Glomerular visceral epithelial cell (primary cell): ENCODE data around the gene CERS5.
"Not testable (repeated sequence)": the region's sequence is repeated elsewhere in the genome, so short reads cannot be mapped to it uniquely, and the experiment has no call there.

Experiments
- DNase-seq: peaks from one replicate; pipeline ENCODE4 v3.0.0-alpha.2; 2016; ENCODE audit errors: extremely low spot score

The CERS5 gene

GRCh38 chr12:50103767-50104321 lies 63.3 kb downstream of the CERS5 start, which contains the start of gene GPD1:
Gene GPD1, plus strand, starts transcription at chr12:50104008. Its CDS starts 43 bp downstream, at chr12:50104051.
- peak; percentile 42 for DNase-seq

- no peak for DNase-seq
These were observed 63.8 kb downstream of the CERS5 start for GRCh38 chr12:50103351-50103750.

DNA sequence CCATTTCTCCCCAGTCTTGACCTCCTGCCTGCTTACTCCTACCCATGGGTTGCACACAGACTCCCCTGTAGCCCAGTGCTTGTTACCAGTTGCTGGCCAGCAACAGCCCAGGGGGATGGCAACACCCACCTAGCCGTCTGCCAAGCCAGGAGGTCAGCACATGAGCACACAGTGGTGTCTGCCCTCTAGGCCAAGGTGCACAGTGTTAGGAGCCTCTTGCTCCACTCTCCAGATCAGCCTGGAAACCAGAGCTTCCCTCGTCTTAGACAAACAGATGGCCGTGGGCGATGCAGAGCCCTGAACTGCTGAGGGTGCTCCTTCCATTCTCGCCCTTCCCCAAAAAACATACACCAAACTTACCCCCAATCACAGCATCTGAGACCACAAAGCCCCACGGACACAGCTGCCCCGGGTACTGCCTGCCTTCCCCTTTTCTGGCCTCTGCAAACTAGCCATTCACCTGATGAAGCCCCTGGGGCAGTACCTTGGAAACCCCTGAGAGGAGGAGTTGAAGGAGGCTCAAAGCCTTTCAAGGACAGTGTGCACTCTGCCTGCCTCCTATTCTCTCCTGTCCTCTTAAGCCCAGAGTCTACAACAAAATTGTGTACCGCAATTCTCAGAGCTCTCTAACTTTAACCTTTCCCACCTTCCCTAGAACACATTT lies 64.4 kb downstream of the CERS5 start:
- DNase-seq: no peak

- DNase-seq: no peak
These were observed 65.0 kb downstream of the CERS5 start for GRCh38 chr12:50102131-50102531.

DNA sequence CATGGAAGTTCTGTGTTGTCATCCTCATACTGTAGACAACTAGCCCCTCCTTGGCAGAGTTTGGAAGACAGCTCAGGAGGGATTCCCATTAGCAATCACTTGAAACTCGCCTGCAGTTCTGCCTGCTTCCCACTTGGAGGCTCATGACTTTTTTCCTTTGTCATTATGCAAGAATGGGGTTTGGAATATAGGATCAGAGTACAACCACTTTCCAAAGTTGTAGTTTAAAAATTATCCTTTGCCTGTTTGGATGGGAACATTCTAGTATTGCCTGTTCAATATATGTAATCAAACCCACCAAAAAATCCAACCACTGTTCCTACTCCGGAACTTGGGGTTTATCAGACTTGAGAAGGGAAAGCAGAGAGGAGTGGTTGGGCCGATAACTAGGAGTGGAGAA lies 65.5 kb downstream of the CERS5 start:
- peak; percentile 37 for DNase-seq

GRCh38 chr12:50100561-50100960 lies 66.6 kb downstream of the CERS5 start:
- no peak for DNase-seq

DNA sequence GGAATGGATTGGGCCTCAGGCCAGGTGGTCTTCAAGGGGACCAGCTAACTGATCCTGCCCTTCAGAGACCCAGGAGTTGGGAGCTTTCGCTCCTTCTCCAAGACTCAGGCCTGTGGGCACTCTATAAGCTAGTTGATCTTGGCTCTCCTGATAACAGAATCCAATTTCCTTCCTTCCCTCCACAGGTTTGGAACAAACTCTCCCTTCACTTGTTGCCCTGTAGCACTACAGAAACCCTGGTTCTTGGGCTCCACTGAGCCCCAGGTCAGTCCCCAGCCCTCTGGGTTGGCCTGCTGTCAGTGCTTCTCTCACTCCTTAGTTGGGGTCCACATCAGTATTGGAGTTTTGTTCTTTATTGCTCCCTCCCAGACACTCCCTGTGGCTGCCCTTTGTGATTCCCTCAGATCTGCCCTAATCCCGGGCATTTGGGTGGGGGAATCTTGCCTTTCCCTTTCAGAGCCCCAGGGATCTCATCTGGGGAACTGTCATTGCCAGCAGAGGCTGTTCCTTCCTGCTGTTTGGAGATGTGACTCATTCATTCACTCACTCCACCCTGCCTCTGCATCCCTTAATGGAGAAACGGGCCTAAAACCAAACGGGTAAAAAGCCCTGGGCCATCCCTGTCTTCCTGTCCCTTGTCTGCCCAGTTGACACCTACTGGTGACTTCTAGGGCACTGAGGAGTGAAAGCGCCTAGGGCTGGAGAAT lies 67.7 kb downstream of the CERS5 start:
- DNase-seq: no peak

- DNase-seq: no peak
These were observed 69.2 kb downstream of the CERS5 start for GRCh38 chr12:50097952-50098351.

DNA sequence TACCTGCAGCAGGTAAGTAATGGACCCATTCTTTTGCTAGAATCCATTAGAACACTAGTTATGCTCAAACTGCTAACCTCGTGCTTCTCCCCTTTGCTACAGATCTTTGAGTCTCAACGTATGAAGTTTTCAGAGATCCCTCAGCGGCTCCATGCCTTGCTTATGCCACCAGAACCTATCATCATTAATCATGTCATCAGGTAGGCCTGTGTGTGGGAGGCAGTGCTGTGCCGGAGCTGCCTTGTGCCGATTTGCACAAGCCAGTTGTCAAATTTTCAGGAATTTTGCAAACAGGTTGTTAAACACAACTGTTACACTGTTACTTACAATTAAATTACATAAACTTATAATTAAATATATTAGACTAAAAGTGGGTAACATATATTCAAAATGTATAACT lies 76.8 kb downstream of the CERS5 start:
- no peak for DNase-seq

DNA sequence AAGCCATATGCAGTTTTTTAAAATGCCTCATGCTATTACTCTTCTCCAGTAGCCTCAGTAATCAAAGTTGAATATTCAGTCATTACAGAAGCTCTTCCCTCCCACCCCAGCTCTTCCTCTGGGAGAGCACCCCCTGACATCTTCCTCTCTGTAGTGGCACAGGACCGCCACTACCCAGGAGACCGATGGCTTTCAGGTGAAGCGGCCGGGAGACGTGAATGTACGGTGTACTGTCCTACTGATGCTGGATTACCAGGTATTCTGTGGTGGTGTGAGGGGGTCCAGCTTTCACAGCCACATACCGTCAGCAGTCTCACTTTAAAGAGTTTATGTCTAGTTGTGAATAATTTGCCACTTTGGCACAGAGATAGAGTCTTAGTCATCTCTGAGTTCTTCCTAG lies 77.4 kb downstream of the CERS5 start:
- no peak for DNase-seq

- peak; percentile 54 for DNase-seq
These were observed 78.4 kb downstream of the CERS5 start for GRCh38 chr12:50088577-50089335.

DNA sequence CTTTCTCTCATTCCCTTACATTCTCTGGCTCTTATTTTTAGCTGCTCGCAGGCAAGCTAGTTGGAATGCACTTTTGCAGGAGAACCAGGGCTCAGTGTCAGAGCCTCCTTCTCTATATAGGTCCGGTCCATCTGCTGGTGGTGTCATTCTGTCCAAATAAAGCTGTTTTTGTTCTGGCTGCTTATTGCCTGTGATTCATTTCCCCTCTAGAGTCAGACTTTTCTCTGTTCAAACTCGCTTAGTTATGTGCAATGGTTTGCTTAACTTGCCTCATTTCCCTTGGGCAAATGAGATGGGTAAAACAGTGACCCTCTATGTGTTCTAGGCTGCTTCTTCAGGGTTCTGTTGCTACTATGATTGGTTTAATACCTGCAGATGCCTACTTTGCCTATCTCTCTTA lies 79.2 kb downstream of the CERS5 start:
- DNase-seq: no peak

DNA sequence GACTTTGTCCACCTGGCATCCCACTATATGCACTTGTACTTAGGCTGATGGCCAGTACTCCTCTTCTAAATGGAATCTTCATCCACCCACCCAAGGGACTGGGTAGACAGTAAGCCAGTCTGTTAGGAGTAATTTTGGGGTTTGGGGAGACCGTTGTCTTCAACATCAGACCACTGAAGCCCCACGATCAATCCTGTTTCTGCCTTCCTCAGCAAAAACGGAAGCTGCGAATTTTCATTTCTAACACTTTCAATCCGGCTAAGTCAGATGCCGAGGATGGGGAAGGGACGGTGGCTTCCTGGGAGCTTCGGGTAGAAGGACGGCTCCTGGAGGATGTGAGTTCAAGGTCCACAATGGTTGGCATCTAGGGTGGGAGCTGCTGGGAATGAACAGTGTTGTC lies 80.0 kb downstream of the CERS5 start:
- DNase-seq: no peak

DNA sequence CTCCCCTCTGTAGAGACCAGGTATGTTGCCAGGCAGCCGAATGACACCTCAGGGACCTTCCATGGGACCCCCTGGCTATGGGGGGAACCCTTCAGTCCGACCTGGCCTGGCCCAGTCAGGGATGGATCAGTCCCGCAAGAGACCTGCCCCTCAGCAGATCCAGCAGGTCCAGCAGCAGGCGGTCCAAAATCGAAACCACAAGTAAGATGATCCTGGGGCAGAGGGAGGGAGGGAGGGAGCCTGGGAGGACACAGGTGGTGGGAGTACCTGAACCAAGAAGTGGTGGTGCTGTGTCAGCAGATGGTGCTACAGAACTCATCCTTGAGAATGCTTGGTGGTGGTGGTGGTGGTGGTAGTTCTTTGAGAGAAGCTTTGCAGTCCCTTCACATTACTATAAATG lies 81.0 kb downstream of the CERS5 start:
- DNase-seq: no peak

- DNase-seq: no peak
These were observed 81.5 kb downstream of the CERS5 start for GRCh38 chr12:50085615-50086072.

DNA sequence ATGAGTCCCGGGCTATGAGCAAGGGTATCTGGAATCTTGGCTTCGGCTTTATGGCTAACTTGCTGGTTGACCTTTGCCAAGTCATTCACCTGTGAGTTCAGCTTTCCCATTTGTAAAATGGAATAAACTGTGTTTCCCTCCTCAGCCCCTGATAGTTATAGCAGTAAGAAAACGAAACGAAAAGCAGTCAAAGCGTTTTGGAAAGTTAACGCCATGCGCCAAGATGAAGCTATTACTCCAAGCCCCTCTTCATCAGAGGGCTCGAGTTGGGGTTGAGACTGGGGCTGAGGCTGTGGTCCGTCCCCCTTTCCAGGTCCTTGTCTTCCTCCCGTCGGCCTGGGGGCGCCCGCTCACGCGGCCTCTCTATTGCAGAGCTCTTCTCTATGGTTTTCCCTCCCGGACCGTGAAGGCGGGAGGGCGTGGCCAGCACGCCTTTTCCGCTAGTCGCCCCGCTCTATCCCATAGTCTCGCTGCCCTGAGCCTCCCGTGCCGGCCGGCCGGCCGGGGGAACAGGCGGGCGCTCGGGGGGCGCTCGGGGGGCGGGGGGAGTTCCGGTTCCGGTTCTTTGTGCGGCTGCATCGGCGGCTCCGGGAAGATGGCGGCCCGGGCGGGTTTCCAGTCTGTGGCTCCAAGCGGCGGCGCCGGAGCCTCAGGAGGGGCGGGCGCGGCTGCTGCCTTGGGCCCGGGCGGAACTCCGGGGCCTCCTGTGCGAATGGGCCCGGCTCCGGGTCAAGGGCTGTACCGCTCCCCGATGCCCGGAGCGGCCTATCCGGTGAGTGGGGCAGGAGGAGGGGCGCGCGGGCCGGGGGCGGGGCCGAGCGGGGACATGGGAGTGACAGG lies 82.2 kb downstream of the CERS5 start, which contains the start of gene SMARCD1:
SMARCD1 (plus strand) TSS at position 568 of the 840 bp plus-strand sequence; CDS start at position 596, 28 bp downstream.
- peak; percentile 92 for DNase-seq

- DNase-seq: not testable (repeated sequence)
These were observed 82.8 kb downstream of the CERS5 start for GRCh38 chr12:50084409-50084774.

DNA sequence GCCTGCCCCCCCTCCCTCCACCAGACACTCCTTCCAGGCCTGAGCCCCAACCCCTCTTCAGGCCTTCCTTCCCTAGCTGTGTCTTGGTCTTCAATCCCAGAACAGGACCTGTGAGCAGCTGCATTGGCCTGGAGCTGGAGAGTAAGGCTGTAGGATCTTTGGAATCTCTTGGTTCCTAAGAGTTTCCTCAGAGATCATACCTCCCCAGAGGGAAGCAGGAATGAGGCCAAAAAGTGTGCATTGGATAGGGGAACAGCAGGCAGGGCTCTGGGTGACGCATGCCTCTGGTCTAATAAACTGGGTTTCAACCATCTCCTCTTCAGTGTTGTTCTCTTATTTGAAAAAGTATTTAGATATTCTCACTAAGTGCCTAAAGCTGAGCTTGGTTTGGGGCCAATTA lies 83.9 kb downstream of the CERS5 start:
- DNase-seq: no peak

- DNase-seq: no peak
These were observed 84.5 kb downstream of the CERS5 start for GRCh38 chr12:50082644-50083043.

DNA sequence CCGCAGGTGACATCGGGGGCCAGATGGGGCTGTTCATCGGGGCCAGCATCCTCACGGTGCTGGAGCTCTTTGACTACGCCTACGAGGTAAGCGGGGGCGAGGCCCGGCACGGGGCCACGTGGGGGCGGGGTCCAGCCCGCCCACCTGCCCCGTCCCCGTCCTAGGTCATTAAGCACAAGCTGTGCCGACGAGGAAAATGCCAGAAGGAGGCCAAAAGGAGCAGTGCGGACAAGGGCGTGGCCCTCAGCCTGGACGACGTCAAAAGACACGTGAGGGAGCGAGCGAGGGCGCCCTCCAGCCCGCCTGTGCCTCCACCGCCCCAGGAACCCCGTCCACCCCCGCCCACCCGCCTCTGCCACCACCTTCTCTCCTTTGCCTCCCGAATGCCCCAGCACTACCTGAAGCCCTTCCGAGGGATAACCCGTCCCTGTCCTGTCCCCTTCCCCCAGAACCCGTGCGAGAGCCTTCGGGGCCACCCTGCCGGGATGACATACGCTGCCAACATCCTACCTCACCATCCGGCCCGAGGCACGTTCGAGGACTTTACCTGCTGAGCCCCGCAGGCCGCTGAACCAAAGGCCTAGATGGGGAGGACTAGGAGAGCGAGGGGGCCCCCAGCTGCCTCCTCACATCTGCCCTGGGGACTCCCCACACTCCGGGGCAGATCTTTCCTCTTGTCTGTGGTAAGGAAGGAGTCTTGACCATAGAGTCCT lies 85.9 kb downstream of the CERS5 start:
- DNase-seq: no peak

DNA sequence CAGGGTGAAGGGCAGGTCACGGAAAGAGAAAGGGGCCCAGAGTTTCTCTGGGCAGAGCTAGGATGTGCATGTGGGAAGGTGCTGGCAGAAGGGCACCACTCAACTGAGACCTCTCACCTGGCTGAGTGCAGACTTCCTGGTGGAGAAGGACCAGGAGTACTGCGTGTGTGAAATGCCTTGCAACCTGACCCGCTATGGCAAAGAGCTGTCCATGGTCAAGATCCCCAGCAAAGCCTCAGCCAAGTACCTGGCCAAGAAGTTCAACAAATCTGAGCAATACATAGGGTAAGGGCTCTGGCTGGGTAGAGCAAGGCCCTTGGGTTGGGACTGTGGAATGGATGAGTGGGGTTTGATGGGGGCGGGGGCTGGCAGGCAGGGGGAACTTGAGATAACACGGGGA lies 87.4 kb downstream of the CERS5 start:
- DNase-seq: no peak
